IMR-90 (cell line): ENCODE measurements around the gene ABTB2. TPM values are rescaled to one million over a fixed set of nuclear protein-coding genes. Genes with fewer than 3 reads are reported as not detected.

Experiments used
- ATAC-seq: fragments of 200-7000 bp; cut with Tn5 transposase; 2 replicates; pipeline ENCODE4 v1.9.1; 2020; ENCODE audit warnings: low read depth, mild to moderate bottlenecking, moderate library complexity
- BruUV-seq: library from RNA; stranded (reverse); fragments of 400-500 nt; replicated peaks from 2 replicates; lab custom pipeline; 2021; lab: Mats Ljungman, UMichigan
- CTCF ChIA-PET: fragments of 300-600 bp; formaldehyde crosslinking; extraction: SDS; loops from one replicate; lab custom pipeline; 2021; ENCODE audit warnings: antibody characterized with exemption; lab: Yijun Ruan, JAX
- POLR2A ChIA-PET: fragments of 300-600 bp; sonication (Branson Sonifier 250); formaldehyde crosslinking; loops from one replicate; lab custom pipeline; 2022; ENCODE audit warnings: antibody characterized with exemption; ENCODE audit not compliant: unreplicated experiment; lab: Charles Lee
- DNase-seq: peaks from one replicate; pipeline ENCODE4 v3.0.0; 2013
- H2AFZ ChIP-seq: replicated peaks from 2 replicates; pipeline ENCODE3; 2013; ENCODE audit warnings: low read length, mild to moderate bottlenecking; ENCODE audit not compliant: poor library complexity
- H2AK5ac ChIP-seq: 2 replicates; pipeline ENCODE4 v1.6.1; 2013; ENCODE audit warnings: low read depth, low read length, inconsistent platforms
- H2AK9ac ChIP-seq: replicated peaks from 2 replicates; pipeline ENCODE3; 2013; ENCODE audit warnings: mild to moderate bottlenecking, low read depth, low read length, moderate library complexity; ENCODE audit not compliant: poor library complexity
- H2BK120ac ChIP-seq: 2 replicates; pipeline ENCODE4 v1.6.1; 2013; ENCODE audit warnings: low read depth, low read length, inconsistent platforms
- H2BK15ac ChIP-seq: 3 replicates; pipeline ENCODE4 v1.6.1; 2013; ENCODE audit warnings: low read depth, low read length, inconsistent platforms
- H2BK20ac ChIP-seq: 2 replicates; pipeline ENCODE4 v1.6.1; 2013; ENCODE audit warnings: low read depth, mild to moderate bottlenecking, inconsistent platforms, low read length, moderate library complexity
- H2BK5ac ChIP-seq: 2 replicates; pipeline ENCODE4 v1.6.1; 2013; ENCODE audit warnings: mild to moderate bottlenecking, low read depth, low read length, inconsistent platforms; ENCODE audit not compliant: poor library complexity, severe bottlenecking
- H3K14ac ChIP-seq: replicated peaks from 2 replicates; pipeline ENCODE4 v1.6.1; 2013; ENCODE audit warnings: low read depth, low read length, inconsistent platforms
- H3K18ac ChIP-seq: 2 replicates; pipeline ENCODE4 v1.6.1; 2013; ENCODE audit warnings: low read depth, low read length, control low read depth
- H3K23ac ChIP-seq: 2 replicates; pipeline ENCODE4 v1.6.1; 2013; ENCODE audit warnings: low read depth, low read length, inconsistent platforms
- H3K27ac ChIP-seq: 2 replicates; pipeline ENCODE4 v1.5.1; 2013; ENCODE audit warnings: mild to moderate bottlenecking, control low read depth, low read length; ENCODE audit not compliant: insufficient read depth
- H3K27me3 ChIP-seq: 2 replicates; pipeline ENCODE4 v1.6.1; 2013; ENCODE audit warnings: low read length; ENCODE audit not compliant: control insufficient read depth, insufficient read depth
- H3K36me3 ChIP-seq: 2 replicates; pipeline ENCODE4 v1.6.1; 2013; ENCODE audit warnings: low read length, mixed read lengths; ENCODE audit not compliant: control insufficient read depth, insufficient read depth
- H3K4ac ChIP-seq: 2 replicates; pipeline ENCODE4 v1.6.1; 2013; ENCODE audit warnings: low read depth, low read length, inconsistent platforms
- H3K4me1 ChIP-seq: 2 replicates; pipeline ENCODE4 v1.6.1; 2013; ENCODE audit warnings: low read length, mixed read lengths; ENCODE audit not compliant: control insufficient read depth, insufficient read depth
- H3K4me2 ChIP-seq: 2 replicates; pipeline ENCODE4 v1.6.1; 2013; ENCODE audit warnings: low read depth, mild to moderate bottlenecking, control low read depth, low read length, moderate library complexity
- H3K4me3 ChIP-seq: 2 replicates; pipeline ENCODE4 v1.5.1; 2013; ENCODE audit warnings: low read depth, mild to moderate bottlenecking, control low read depth, low read length, moderate library complexity; ENCODE audit not compliant: insufficient read depth
- H3K56ac ChIP-seq: 2 replicates; pipeline ENCODE4 v1.6.1; 2013; ENCODE audit warnings: low read length, inconsistent platforms; ENCODE audit not compliant: insufficient read depth; ENCODE audit errors: extremely low read depth
- H3K79me1 ChIP-seq, 2 experiments: 2 replicates each; pipeline ENCODE4 v1.6.1; 2013; ENCODE audit warnings: low read length in 2 of 2, inconsistent platforms in 1 of 2, low read depth in 1 of 2
- H3K9ac ChIP-seq: 2 replicates; pipeline ENCODE4 v1.6.1; 2013; ENCODE audit warnings: low read depth, low read length, control low read depth
- H3K9me1 ChIP-seq: 2 replicates; pipeline ENCODE4 v1.6.1; 2013; ENCODE audit warnings: low read length, inconsistent platforms; ENCODE audit not compliant: insufficient read depth
- H3K9me3 ChIP-seq: 2 replicates; pipeline ENCODE4 v1.6.1; 2013; ENCODE audit warnings: low read length; ENCODE audit not compliant: control insufficient read depth, insufficient read depth
- H4K20me1 ChIP-seq: 2 replicates; pipeline ENCODE4 v1.6.1; 2013; ENCODE audit warnings: low read length, inconsistent platforms; ENCODE audit not compliant: insufficient read depth
- H4K5ac ChIP-seq: 2 replicates; pipeline ENCODE4 v1.6.1; 2013; ENCODE audit warnings: mild to moderate bottlenecking, low read depth, low read length, control low read depth
- H4K8ac ChIP-seq, 2 experiments: 2 replicates each; pipeline ENCODE4 v1.6.1; 2013; ENCODE audit warnings: low read depth in 2 of 2, low read length in 2 of 2, control low read depth in 1 of 2, inconsistent platforms in 1 of 2
- H4K91ac ChIP-seq: 2 replicates; pipeline ENCODE4 v1.6.1; 2013; ENCODE audit warnings: low read depth, low read length, inconsistent platforms; ENCODE audit not compliant: insufficient read depth
- POLR2A ChIP-seq: IDR thresholded peaks from 2 replicates; pipeline ENCODE4 v1.6.1; 2012; ENCODE audit warnings: mild to moderate bottlenecking, low read depth, low read length
- WGBS, 2 experiments: methylation state at CpG; one replicate each; pipeline versions ENCODE4 v1.1.5 to v1.1.7; 2013; ENCODE audit warnings: missing lambda C conversion rate in 2 of 2; ENCODE audit not compliant: insufficient read length in 1 of 2; ENCODE audit errors: extremely low coverage in 2 of 2; 5-methylcytosine and 5-hydroxymethylcytosine counted together
- dilution Hi-C: fragments of 300-500 bp; cut with HindIII; formaldehyde crosslinking; loops from one replicate; pipeline ENCODE4 v1.14.3; 2018; ENCODE audit warnings: low sequenced_read_pairs; ENCODE audit not compliant: unreplicated experiment
- in situ Hi-C: fragments of 300-500 bp; cut with MboI; formaldehyde crosslinking; loops from 3 replicates; pipeline ENCODE4 v1.14.3; 2019; ENCODE audit warnings: low sequenced_read_pairs, inconsistent platforms, mixed read lengths
- intact Hi-C: fragments of 100-400 bp; cut with micrococcal nuclease; formaldehyde crosslinking; loops from 2 replicates; pipeline ENCODE4 v1.10.0; 2022
- polyA plus RNA-seq, 3 experiments: library from polyadenylated mRNA; depleted of rRNA; stranded (reverse); fragments of >200 nt; gene quantifications; 2 replicates each; pipeline ENCODE4 v1.2.3, GENCODE V29; 2012; ENCODE audit warnings: low replicate concordance in 1 of 3
- total RNA-seq: library from RNA; depleted of rRNA; stranded (reverse); fragments of >200 nt; gene quantifications from 2 replicates; pipeline ENCODE4 v1.2.3, GENCODE V29; 2012
- TF ChIP-seq, protein P1 (sequence below): fragments of 150-350 bp; IDR thresholded peaks from 2 replicates; pipeline ENCODE4 v1.6.1; 2016; ENCODE audit warnings: low read depth, mild to moderate bottlenecking, low read length, moderate library complexity, borderline replicate concordance

ABTB2 gene
- total and polyA plus RNA-seq, 2 of the 4 experiments (the other 2 are of a cell fraction) = 0.18 to 2.0 TPM

GRCh38 chr11:34280945-34281872 lies 76.6 kb downstream of the ABTB2 start:
- Histone ChIP-seq H3K4me3 (no peak overlapping the region), H4K5ac (no peak overlapping the region), H3K4ac (no peak overlapping the region), H3K27ac (no peak overlapping the region), H3K23ac (no peak overlapping the region), H2BK120ac (no peak overlapping the region), H4K8ac (no peak overlapping the region), H2BK20ac (no peak overlapping the region), H2BK5ac (no peak overlapping the region), H4K20me1 (no peaks in the 10 kb centered on the region), H3K14ac (no peak overlapping the region), H3K18ac (no peak overlapping the region), H3K27me3 (peaks cover 17% of the 10 kb centered on the region), H3K9me1 (no peaks in the 10 kb centered on the region), H3K4me1 (no peaks in the 10 kb centered on the region), H3K4me2 (no peak overlapping the region), H3K56ac (no peak overlapping the region), H2AK5ac (no peak overlapping the region), H2BK15ac (no peak overlapping the region), H2AFZ (no peak overlapping the region), H3K9me3 (no peaks in the 10 kb centered on the region), H2AK9ac (no peak overlapping the region), H3K79me1 (no peaks in the 10 kb centered on the region), H4K91ac (no peak overlapping the region), H3K9ac (no peak overlapping the region), H3K36me3 (no peaks in the 10 kb centered on the region)
- ChIA-PET CTCF (interaction anchor here (0.6 to 1.1 kb wide), 2 partner anchors 8 to 735 kb away, joined by 3 read pairs; no protein-coding TSS in a partner anchor), POLR2A (no interaction called here)
- intact Hi-C loops = no loop called here
- ATAC-seq (no peak), DNase-seq (no peak)
- BruUV-seq = no TSS peak
- TF ChIP-seq POLR2A = no peak
- TF ChIP-seq, protein P1, sequence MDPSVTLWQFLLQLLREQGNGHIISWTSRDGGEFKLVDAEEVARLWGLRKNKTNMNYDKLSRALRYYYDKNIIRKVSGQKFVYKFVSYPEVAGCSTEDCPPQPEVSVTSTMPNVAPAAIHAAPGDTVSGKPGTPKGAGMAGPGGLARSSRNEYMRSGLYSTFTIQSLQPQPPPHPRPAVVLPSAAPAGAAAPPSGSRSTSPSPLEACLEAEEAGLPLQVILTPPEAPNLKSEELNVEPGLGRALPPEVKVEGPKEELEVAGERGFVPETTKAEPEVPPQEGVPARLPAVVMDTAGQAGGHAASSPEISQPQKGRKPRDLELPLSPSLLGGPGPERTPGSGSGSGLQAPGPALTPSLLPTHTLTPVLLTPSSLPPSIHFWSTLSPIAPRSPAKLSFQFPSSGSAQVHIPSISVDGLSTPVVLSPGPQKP = no peak
- 100% methylated on average over 1 of the region's 8 CpGs; no CpG with 5 or more reads in 1 of the 2 experiments for WGBS, 2 experiments
- dilution Hi-C loops = no loop called here
- in situ Hi-C loops = no loop called here
